Stimulated activated CD8-positive, alpha-beta memory T cell treated with anti-CD3 and anti-CD28 coated beads, Interleukin-15, amount 100 ng/mL, for 24 hours (primary cell): ENCODE data around the gene BIRC5.
A peak's percentile ranks its signal among the peaks of the same experiment; 100 is the strongest.

ENCODE experiments used
- DNase-seq: peaks from one replicate; pipeline ENCODE4 v3.0.0-alpha.2; 2020; ENCODE audit warnings: low read depth

BIRC5 gene

GRCh38 chr17:78184351-78184750 lies 29.7 kb upstream of the BIRC5 start:
- DNase-seq, result no peak

DNA sequence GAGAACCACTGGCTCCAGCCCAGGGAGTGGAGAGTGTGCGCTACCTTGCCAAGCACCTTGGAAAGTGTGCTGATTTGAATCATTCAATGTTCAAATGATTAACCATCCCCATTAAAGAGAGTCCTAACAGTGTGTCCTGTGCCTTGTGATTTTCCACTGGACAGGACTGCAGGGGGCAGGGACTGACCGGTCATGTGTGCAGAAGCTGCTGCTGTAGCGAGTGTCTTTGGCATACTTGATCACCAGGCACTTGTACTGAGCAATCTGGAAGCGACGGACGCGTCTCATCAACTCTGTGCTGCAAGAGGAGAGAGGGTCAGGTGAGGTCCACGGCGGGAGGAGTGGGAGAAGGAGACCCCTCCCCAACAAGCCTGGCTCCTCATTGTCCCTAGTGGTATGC lies 29.2 kb upstream of the BIRC5 start:
- no peak for DNase-seq

GRCh38 chr17:78185981-78186691 lies 27.9 kb upstream of the BIRC5 start:
- DNase-seq, result no peak

DNA sequence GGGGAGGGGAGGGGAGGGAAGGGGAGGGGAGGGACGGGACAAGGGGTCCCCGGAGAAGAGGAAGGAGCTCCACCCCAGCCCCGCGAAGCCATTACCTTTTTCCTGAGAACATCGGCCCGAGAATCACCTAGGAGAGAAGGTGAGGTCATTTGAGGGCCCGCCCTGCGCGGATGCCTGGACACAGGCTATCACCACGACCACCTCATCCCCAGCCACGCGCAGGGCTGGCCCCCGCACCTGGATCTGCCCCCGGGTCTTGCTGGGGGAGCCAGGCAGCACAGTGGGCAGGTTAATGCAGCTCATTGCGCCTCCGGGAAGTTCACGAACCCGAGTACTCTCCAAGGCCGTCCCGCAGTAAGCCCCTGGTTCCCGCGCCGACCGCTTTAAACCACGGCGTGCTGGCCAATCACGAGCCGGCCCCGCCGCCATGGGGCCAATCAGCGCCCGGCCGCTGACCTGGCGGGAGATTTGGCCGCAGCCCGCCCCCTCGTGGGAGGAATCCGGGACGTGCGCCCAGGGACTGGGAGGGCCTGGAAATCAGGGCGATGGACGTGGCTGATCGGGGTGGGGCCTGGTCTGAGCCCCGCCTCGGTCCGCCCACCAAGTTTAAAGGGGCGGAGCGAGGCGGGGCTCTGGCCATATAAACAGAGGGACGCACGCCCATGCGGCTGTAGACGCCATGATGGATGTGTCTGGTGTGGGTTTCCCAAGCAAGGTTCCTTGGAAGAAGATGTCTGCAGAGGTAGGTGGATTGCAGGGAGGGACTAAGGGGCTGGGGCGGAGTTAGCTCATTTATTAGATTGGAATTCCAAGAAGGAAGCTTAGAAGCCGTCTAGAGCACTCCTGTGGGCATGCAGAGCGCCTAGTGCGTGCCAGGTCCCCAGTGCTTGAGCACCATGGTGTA lies 27.1 kb upstream of the BIRC5 start, which contains the start of the genes AFMID and TK1:
Gene AFMID, plus strand, starts transcription at position 671 of the 904 bp plus-strand sequence. Its CDS starts 9 bp downstream, at position 680.
Gene TK1, minus strand, starts transcription at position 361 of the 904 bp plus-strand sequence. Its CDS starts 58 bp downstream, at position 303.
- DNase-seq, result peak; percentile 85

DNA sequence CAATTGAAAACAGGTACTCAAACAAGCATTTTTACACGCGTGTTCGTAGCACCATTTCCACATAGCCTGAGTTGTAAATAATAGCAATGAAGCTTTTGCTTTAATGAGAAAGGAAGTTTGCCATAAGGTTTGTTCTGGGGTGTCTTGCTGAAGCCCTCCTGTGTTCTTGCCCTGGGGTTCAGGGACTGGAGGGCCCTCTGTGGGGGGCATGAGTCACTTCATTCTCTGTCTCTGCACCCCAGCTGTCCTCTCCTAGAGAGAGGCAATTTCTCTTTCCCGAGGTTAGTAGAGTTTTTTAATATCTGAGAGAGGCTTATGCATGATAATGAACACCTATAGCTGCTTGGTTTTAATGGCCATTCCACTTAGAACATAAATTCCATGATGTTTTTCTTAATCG lies 17.3 kb upstream of the BIRC5 start:
- DNase-seq, result no peak

- no peak for DNase-seq
Measured at GRCh38 chr17:78197147-78197832, 16.8 kb upstream of the BIRC5 start.

GRCh38 chr17:78200451-78200850 lies 13.6 kb upstream of the BIRC5 start:
- DNase-seq, result no peak

DNA sequence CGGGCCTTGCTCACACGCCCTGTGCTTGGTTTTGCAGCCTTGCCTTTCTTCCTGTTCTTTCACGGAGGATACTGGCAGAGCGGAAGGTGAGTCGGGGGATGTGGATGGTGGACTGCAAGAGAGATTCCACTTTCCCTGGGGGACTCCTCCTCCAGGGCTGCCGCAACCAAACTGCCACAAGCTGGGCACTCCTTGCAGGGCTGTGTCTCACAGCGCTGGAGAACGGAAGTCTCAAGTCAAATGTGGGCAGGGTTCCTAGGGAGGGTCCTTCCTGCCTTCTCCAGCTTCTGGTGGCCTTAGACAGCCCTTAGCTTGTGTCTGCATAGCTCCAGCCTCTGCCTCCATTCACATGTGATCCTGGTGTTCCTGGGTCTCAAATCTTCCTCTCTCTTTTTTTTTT lies 11.4 kb upstream of the BIRC5 start:
- DNase-seq, result no peak

GRCh38 chr17:78204387-78205123 lies 9.5 kb upstream of the BIRC5 start:
- DNase-seq, result no peak

DNA sequence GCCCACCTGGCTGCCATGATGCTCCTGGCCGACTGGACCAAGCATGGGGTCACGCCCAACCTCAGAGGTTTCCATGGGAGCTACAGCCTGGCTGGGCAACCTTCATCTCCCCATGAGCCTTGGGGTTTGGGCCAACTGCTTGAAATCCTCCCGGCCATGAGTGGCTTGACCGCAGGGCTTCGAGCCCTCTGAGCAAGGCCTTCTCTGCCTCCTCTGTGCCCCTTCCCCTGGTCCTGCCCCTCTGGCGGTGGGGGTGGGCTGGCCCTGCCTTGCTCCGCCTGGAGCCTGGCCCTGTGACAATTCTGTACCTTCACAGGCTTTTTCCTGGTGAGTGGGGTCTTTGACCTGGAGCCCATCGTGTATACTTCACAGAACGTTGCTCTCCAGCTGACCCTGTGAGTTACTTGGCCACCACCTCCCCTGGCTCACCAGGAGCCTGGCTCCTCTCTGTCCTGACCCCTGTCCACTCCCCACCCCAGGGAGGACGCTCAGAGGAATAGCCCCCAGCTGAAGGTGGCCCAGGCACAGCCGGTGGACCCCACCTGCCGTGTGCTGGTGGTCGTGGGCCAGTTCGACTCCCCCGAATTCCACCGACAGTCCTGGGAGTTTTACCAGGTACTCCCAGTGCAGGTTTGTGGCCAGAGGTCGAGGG lies 8.8 kb upstream of the BIRC5 start:
- DNase-seq, result no peak

DNA sequence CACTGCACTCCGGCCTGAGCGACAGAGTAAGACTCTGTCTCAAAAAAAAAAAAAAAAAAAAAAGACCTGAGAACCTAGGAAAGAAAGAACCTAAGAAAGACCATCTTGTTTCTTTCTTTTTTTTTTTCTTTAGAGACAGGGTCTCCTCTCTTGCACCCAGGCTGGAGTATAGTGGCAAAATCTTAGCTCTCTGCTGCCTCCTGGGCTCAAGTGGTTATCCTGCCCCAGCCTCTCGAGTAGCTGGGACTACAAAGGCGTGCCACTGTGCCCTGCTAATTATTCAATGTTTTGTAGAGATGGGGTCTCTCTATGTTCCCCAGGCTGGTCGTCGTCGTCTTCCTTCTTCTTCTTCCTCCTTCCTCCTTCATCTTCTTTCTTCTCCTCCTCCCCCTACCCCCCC lies 7.8 kb upstream of the BIRC5 start:
- no peak for DNase-seq

DNA sequence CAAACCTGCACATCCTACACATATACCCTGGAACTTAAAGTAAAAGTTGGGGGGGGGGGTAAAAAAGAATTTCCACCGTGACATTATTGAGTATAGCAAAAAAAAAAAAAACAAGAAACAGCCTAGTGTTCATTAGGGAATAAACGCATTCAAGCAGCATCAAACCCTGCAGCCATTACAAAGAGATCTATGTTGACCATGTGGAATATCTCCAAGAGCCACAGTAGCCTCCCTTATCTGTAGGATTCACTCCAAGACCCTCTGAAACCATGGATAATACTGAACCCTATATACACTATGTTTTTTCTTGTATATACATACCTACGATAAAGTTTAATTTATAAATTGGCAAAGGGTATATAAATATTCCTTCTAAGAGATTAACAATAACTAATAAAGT lies 5.6 kb upstream of the BIRC5 start:
- DNase-seq, result no peak

- DNase-seq, result no peak
Measured at GRCh38 chr17:78210111-78210510, 3.9 kb upstream of the BIRC5 start.

DNA sequence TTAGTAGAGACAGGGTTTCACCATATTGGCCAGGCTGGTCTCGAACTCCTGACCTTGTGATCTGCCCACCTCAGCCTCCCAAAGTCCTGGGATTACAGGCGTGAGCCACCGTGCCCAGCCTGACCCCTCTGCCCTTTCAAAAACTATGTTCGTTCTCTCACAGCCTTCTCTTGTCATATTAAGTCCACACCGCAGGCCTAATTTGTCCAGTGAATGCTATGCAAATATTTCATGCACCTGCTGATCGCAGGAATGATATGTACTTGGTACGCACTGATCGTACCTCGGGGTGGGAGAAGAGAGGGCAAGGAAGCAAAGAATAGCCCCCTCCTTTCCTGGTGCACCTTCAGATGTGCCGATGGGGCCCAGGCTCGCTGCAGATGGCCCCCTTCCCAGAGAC lies 3.0 kb upstream of the BIRC5 start:
- no peak for DNase-seq

GRCh38 chr17:78214706-78215061 lies 631 bp downstream of the BIRC5 start:
- no peak for DNase-seq

- no peak for DNase-seq
Measured at GRCh38 chr17:78219396-78220150, 5.5 kb downstream of the BIRC5 start.

- DNase-seq, result no peak
Measured at GRCh38 chr17:78223061-78223460, 9.0 kb downstream of the BIRC5 start.

DNA sequence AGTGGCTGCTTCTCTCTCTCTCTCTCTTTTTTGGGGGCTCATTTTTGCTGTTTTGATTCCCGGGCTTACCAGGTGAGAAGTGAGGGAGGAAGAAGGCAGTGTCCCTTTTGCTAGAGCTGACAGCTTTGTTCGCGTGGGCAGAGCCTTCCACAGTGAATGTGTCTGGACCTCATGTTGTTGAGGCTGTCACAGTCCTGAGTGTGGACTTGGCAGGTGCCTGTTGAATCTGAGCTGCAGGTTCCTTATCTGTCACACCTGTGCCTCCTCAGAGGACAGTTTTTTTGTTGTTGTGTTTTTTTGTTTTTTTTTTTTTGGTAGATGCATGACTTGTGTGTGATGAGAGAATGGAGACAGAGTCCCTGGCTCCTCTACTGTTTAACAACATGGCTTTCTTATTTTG lies 9.7 kb downstream of the BIRC5 start:
- DNase-seq, result no peak

GRCh38 chr17:78224231-78225087 lies 10.4 kb downstream of the BIRC5 start:
- DNase-seq, result no peak
